IMR-90 (cell line): Measurements from ENCODE around the gene MFGE8. TPM values are rescaled to one million over a fixed set of nuclear protein-coding genes. Genes with fewer than 3 reads are reported as not detected.

Experiments used
- ATAC-seq: fragments of 200-7000 bp; cut with Tn5 transposase; 2 replicates; pipeline ENCODE4 v1.9.1; 2020; ENCODE audit warnings: low read depth, mild to moderate bottlenecking, moderate library complexity
- BruUV-seq: library from RNA; stranded (reverse); fragments of 400-500 nt; replicated peaks from 2 replicates; lab custom pipeline; 2021; lab: Mats Ljungman, UMichigan
- CTCF ChIA-PET: fragments of 300-600 bp; formaldehyde crosslinking; extraction: SDS; loops from one replicate; lab custom pipeline; 2021; ENCODE audit warnings: antibody characterized with exemption; lab: Yijun Ruan, JAX
- POLR2A ChIA-PET: fragments of 300-600 bp; sonication (Branson Sonifier 250); formaldehyde crosslinking; loops from one replicate; lab custom pipeline; 2022; ENCODE audit warnings: antibody characterized with exemption; ENCODE audit not compliant: unreplicated experiment; lab: Charles Lee
- DNase-seq: peaks from one replicate; pipeline ENCODE4 v3.0.0; 2013
- H2AFZ ChIP-seq: replicated peaks from 2 replicates; pipeline ENCODE3; 2013; ENCODE audit warnings: low read length, mild to moderate bottlenecking; ENCODE audit not compliant: poor library complexity
- H2AK5ac ChIP-seq: 2 replicates; pipeline ENCODE4 v1.6.1; 2013; ENCODE audit warnings: low read depth, low read length, inconsistent platforms
- H2AK9ac ChIP-seq: replicated peaks from 2 replicates; pipeline ENCODE3; 2013; ENCODE audit warnings: mild to moderate bottlenecking, low read depth, low read length, moderate library complexity; ENCODE audit not compliant: poor library complexity
- H2BK120ac ChIP-seq: 2 replicates; pipeline ENCODE4 v1.6.1; 2013; ENCODE audit warnings: low read depth, low read length, inconsistent platforms
- H2BK15ac ChIP-seq: 3 replicates; pipeline ENCODE4 v1.6.1; 2013; ENCODE audit warnings: low read depth, low read length, inconsistent platforms
- H2BK20ac ChIP-seq: 2 replicates; pipeline ENCODE4 v1.6.1; 2013; ENCODE audit warnings: low read depth, mild to moderate bottlenecking, inconsistent platforms, low read length, moderate library complexity
- H2BK5ac ChIP-seq: 2 replicates; pipeline ENCODE4 v1.6.1; 2013; ENCODE audit warnings: mild to moderate bottlenecking, low read depth, low read length, inconsistent platforms; ENCODE audit not compliant: poor library complexity, severe bottlenecking
- H3K14ac ChIP-seq: replicated peaks from 2 replicates; pipeline ENCODE4 v1.6.1; 2013; ENCODE audit warnings: low read depth, low read length, inconsistent platforms
- H3K18ac ChIP-seq: 2 replicates; pipeline ENCODE4 v1.6.1; 2013; ENCODE audit warnings: low read depth, low read length, control low read depth
- H3K23ac ChIP-seq: 2 replicates; pipeline ENCODE4 v1.6.1; 2013; ENCODE audit warnings: low read depth, low read length, inconsistent platforms
- H3K27ac ChIP-seq: 2 replicates; pipeline ENCODE4 v1.5.1; 2013; ENCODE audit warnings: mild to moderate bottlenecking, control low read depth, low read length; ENCODE audit not compliant: insufficient read depth
- H3K27me3 ChIP-seq: 2 replicates; pipeline ENCODE4 v1.6.1; 2013; ENCODE audit warnings: low read length; ENCODE audit not compliant: control insufficient read depth, insufficient read depth
- H3K36me3 ChIP-seq: 2 replicates; pipeline ENCODE4 v1.6.1; 2013; ENCODE audit warnings: low read length, mixed read lengths; ENCODE audit not compliant: control insufficient read depth, insufficient read depth
- H3K4ac ChIP-seq: 2 replicates; pipeline ENCODE4 v1.6.1; 2013; ENCODE audit warnings: low read depth, low read length, inconsistent platforms
- H3K4me1 ChIP-seq: 2 replicates; pipeline ENCODE4 v1.6.1; 2013; ENCODE audit warnings: low read length, mixed read lengths; ENCODE audit not compliant: control insufficient read depth, insufficient read depth
- H3K4me2 ChIP-seq: 2 replicates; pipeline ENCODE4 v1.6.1; 2013; ENCODE audit warnings: low read depth, mild to moderate bottlenecking, control low read depth, low read length, moderate library complexity
- H3K4me3 ChIP-seq: 2 replicates; pipeline ENCODE4 v1.5.1; 2013; ENCODE audit warnings: low read depth, mild to moderate bottlenecking, control low read depth, low read length, moderate library complexity; ENCODE audit not compliant: insufficient read depth
- H3K56ac ChIP-seq: 2 replicates; pipeline ENCODE4 v1.6.1; 2013; ENCODE audit warnings: low read length, inconsistent platforms; ENCODE audit not compliant: insufficient read depth; ENCODE audit errors: extremely low read depth
- H3K79me1 ChIP-seq, 2 experiments: 2 replicates each; pipeline ENCODE4 v1.6.1; 2013; ENCODE audit warnings: low read length in 2 of 2, inconsistent platforms in 1 of 2, low read depth in 1 of 2
- H3K9ac ChIP-seq: 2 replicates; pipeline ENCODE4 v1.6.1; 2013; ENCODE audit warnings: low read depth, low read length, control low read depth
- H3K9me1 ChIP-seq: 2 replicates; pipeline ENCODE4 v1.6.1; 2013; ENCODE audit warnings: low read length, inconsistent platforms; ENCODE audit not compliant: insufficient read depth
- H3K9me3 ChIP-seq: 2 replicates; pipeline ENCODE4 v1.6.1; 2013; ENCODE audit warnings: low read length; ENCODE audit not compliant: control insufficient read depth, insufficient read depth
- H4K20me1 ChIP-seq: 2 replicates; pipeline ENCODE4 v1.6.1; 2013; ENCODE audit warnings: low read length, inconsistent platforms; ENCODE audit not compliant: insufficient read depth
- H4K5ac ChIP-seq: 2 replicates; pipeline ENCODE4 v1.6.1; 2013; ENCODE audit warnings: mild to moderate bottlenecking, low read depth, low read length, control low read depth
- H4K8ac ChIP-seq, 2 experiments: 2 replicates each; pipeline ENCODE4 v1.6.1; 2013; ENCODE audit warnings: low read depth in 2 of 2, low read length in 2 of 2, control low read depth in 1 of 2, inconsistent platforms in 1 of 2
- H4K91ac ChIP-seq: 2 replicates; pipeline ENCODE4 v1.6.1; 2013; ENCODE audit warnings: low read depth, low read length, inconsistent platforms; ENCODE audit not compliant: insufficient read depth
- BHLHE40 ChIP-seq: fragments of 150-350 bp; IDR thresholded peaks from 2 replicates; pipeline ENCODE4 v1.6.1; 2016; ENCODE audit warnings: mild to moderate bottlenecking, low read depth, low read length
- CEBPB ChIP-seq: IDR thresholded peaks from 2 replicates; pipeline ENCODE4 v1.6.1; 2012; ENCODE audit warnings: low read depth, low read length, improper control_type of control experiment
- CHD1 ChIP-seq: IDR thresholded peaks from 2 replicates; pipeline ENCODE4 v1.6.1; 2012; ENCODE audit warnings: low read depth, low read length, improper control_type of control experiment
- FOS ChIP-seq: fragments of 150-350 bp; IDR thresholded peaks from 2 replicates; pipeline ENCODE4 v1.6.1; 2016; ENCODE audit warnings: low read depth, low read length
- MAFK ChIP-seq: IDR thresholded peaks from 2 replicates; pipeline ENCODE4 v1.6.1; 2012; ENCODE audit warnings: low read depth, low read length, improper control_type of control experiment
- MAZ ChIP-seq: IDR thresholded peaks from 2 replicates; pipeline ENCODE4 v1.6.1; 2012; ENCODE audit warnings: low read depth, mild to moderate bottlenecking, low read length, improper control_type of control experiment, moderate library complexity, borderline replicate concordance
- MXI1 ChIP-seq: IDR thresholded peaks from 2 replicates; pipeline ENCODE4 v1.6.1; 2012; ENCODE audit warnings: low read depth, mild to moderate bottlenecking, low read length, moderate library complexity, borderline replicate concordance
- NFE2L2 ChIP-seq: fragments of 150-350 bp; IDR thresholded peaks from 2 replicates; pipeline ENCODE4 v1.6.1; 2016; ENCODE audit warnings: low read depth, mild to moderate bottlenecking, low read length
- POLR2A ChIP-seq: IDR thresholded peaks from 2 replicates; pipeline ENCODE4 v1.6.1; 2012; ENCODE audit warnings: mild to moderate bottlenecking, low read depth, low read length
- RAD21 ChIP-seq: IDR thresholded peaks from 2 replicates; pipeline ENCODE4 v1.6.1; 2012; ENCODE audit warnings: low read length, improper control_type of control experiment
- RCOR1 ChIP-seq: IDR thresholded peaks from 2 replicates; pipeline ENCODE4 v1.6.1; 2012; ENCODE audit warnings: mild to moderate bottlenecking, low read length, improper control_type of control experiment; ENCODE audit not compliant: insufficient replicate concordance
- RFX5 ChIP-seq: IDR thresholded peaks from 2 replicates; pipeline ENCODE4 v1.8.0; 2012; ENCODE audit warnings: low read depth, mild to moderate bottlenecking, low read length, moderate library complexity
- SMC3 ChIP-seq: fragments of 150-350 bp; IDR thresholded peaks from 2 replicates; pipeline ENCODE4 v1.6.1; 2016; ENCODE audit warnings: low read depth, mild to moderate bottlenecking, antibody characterized with exemption, low read length, moderate library complexity
- WGBS, 2 experiments: methylation state at CpG; one replicate each; pipeline versions ENCODE4 v1.1.5 to v1.1.7; 2013; ENCODE audit warnings: missing lambda C conversion rate in 2 of 2; ENCODE audit not compliant: insufficient read length in 1 of 2; ENCODE audit errors: extremely low coverage in 2 of 2; 5-methylcytosine and 5-hydroxymethylcytosine counted together
- dilution Hi-C: fragments of 300-500 bp; cut with HindIII; formaldehyde crosslinking; loops from one replicate; pipeline ENCODE4 v1.14.3; 2018; ENCODE audit warnings: low sequenced_read_pairs; ENCODE audit not compliant: unreplicated experiment
- in situ Hi-C: fragments of 300-500 bp; cut with MboI; formaldehyde crosslinking; loops from 3 replicates; pipeline ENCODE4 v1.14.3; 2019; ENCODE audit warnings: low sequenced_read_pairs, inconsistent platforms, mixed read lengths
- intact Hi-C: fragments of 100-400 bp; cut with micrococcal nuclease; formaldehyde crosslinking; loops from 2 replicates; pipeline ENCODE4 v1.10.0; 2022
- polyA plus RNA-seq, 3 experiments: library from polyadenylated mRNA; depleted of rRNA; stranded (reverse); fragments of >200 nt; gene quantifications; 2 replicates each; pipeline ENCODE4 v1.2.3, GENCODE V29; 2012; ENCODE audit warnings: low replicate concordance in 1 of 3
- total RNA-seq: library from RNA; depleted of rRNA; stranded (reverse); fragments of >200 nt; gene quantifications from 2 replicates; pipeline ENCODE4 v1.2.3, GENCODE V29; 2012
- TF ChIP-seq, protein P1 (sequence below): fragments of 150-350 bp; IDR thresholded peaks from 2 replicates; pipeline ENCODE4 v1.6.1; 2016; ENCODE audit warnings: low read depth, mild to moderate bottlenecking, low read length, moderate library complexity, borderline replicate concordance
- TF ChIP-seq, protein P2 (sequence below): conservative IDR thresholded peaks from 2 replicates; pipeline ENCODE4 v1.5.1; 2012; ENCODE audit warnings: mild to moderate bottlenecking, low read depth, low read length, improper control_type of control experiment
- TF ChIP-seq, protein P3 (sequence below): fragments of 150-350 bp; IDR thresholded peaks from 2 replicates; pipeline ENCODE4 v1.6.1; 2017; ENCODE audit warnings: mild to moderate bottlenecking, antibody characterized with exemption, low read length, low read depth

MFGE8 gene
- total and polyA plus RNA-seq, 2 of the 4 experiments (the other 2 are of a cell fraction), result 232 to 1,912 TPM

DNA sequence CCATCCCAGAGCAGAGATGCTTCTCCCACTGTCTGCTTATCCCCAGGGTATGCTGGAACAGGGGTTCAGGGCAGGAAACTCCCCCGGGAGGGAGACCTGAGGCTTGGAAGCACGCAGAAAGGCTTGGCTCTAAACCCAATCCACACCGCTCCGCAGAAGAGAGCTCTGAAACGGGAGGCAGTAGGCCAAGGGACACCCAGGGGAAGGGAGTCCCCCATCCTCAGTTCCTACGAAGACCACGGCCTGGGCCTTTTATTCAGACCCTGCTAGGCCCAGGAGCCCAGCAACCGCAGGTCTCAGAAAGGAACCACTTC, 16.1 kb downstream of the MFGE8 start:
- H3K36me3 ChIP-seq, result peaks cover 28% of the 10 kb centered on the region
- peaks cover 11 to 30% of the 10 kb centered on the region in 2 experiments; a peak in 3 of 4 replicates for H3K79me1 ChIP-seq
- H2AK9ac ChIP-seq, result peak overlapping the region; percentile 85
- no peak overlapping the region for H3K4me3 ChIP-seq
- in situ Hi-C loops (no loop called here), dilution Hi-C loops (no loop called here), intact Hi-C loops (loop anchor here (1.0 kb wide), 2 partner anchors 236 to 240 kb away; no protein-coding TSS in a partner anchor)
- H2BK120ac ChIP-seq, result no peak overlapping the region
- peak overlapping the region; percentile 60; the same call in 1 of the 2 replicates for H3K4ac ChIP-seq
- peak; percentile 2; the same call in 1 of the 2 replicates for ATAC-seq
- BruUV-seq, result no TSS peak
- no peak overlapping the region for H3K27ac ChIP-seq
- no peak overlapping the region for H2BK5ac ChIP-seq
- H3K4me2 ChIP-seq, result no peak overlapping the region; the same call in 1 of the 2 replicates
- POLR2A ChIA-PET, result interaction anchor here (0.5 kb wide), 1 partner anchor 161 kb away, joined by 4 read pairs; no protein-coding TSS in a partner anchor
- no peak overlapping the region for H2BK15ac ChIP-seq
- H4K91ac ChIP-seq, result 0 out of 2 replicates have a peak overlapping the region, but pooled peaks have one; percentile 24
- H3K27me3 ChIP-seq, result no peaks in the 10 kb centered on the region
- H3K56ac ChIP-seq, result no peak overlapping the region
- H3K9me3 ChIP-seq, result no peaks in the 10 kb centered on the region
- 0 out of 2 replicates have a peak overlapping the region, but pooled peaks have one; percentile 36 for H3K14ac ChIP-seq
- H3K18ac ChIP-seq, result no peak overlapping the region
- WGBS, 2 experiments, result 0% methylated on average over 1 of the region's 8 CpGs; no CpG with 5 or more reads in 1 of the 2 experiments
- DNase-seq, result no peak
- CTCF ChIA-PET, result no interaction called here
- H2AFZ ChIP-seq, result peak overlapping the region; percentile 78
- H4K20me1 ChIP-seq, result peaks cover 47% of the 10 kb centered on the region
- H3K9me1 ChIP-seq, result peaks cover 13% of the 10 kb centered on the region
- TF ChIP-seq MXI1 (no peak), CHD1 (no peak), BHLHE40 (no peak), FOS (no peak), MAZ (no peak), SMC3 (no peak), CEBPB (no peak), RAD21 (no peak), RFX5 (no peak), MAFK (no peak), NFE2L2 (no peak), RCOR1 (no peak), POLR2A (no peak)
- TF ChIP-seq, protein P1, sequence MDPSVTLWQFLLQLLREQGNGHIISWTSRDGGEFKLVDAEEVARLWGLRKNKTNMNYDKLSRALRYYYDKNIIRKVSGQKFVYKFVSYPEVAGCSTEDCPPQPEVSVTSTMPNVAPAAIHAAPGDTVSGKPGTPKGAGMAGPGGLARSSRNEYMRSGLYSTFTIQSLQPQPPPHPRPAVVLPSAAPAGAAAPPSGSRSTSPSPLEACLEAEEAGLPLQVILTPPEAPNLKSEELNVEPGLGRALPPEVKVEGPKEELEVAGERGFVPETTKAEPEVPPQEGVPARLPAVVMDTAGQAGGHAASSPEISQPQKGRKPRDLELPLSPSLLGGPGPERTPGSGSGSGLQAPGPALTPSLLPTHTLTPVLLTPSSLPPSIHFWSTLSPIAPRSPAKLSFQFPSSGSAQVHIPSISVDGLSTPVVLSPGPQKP, result no peak
- TF ChIP-seq, protein P2, sequence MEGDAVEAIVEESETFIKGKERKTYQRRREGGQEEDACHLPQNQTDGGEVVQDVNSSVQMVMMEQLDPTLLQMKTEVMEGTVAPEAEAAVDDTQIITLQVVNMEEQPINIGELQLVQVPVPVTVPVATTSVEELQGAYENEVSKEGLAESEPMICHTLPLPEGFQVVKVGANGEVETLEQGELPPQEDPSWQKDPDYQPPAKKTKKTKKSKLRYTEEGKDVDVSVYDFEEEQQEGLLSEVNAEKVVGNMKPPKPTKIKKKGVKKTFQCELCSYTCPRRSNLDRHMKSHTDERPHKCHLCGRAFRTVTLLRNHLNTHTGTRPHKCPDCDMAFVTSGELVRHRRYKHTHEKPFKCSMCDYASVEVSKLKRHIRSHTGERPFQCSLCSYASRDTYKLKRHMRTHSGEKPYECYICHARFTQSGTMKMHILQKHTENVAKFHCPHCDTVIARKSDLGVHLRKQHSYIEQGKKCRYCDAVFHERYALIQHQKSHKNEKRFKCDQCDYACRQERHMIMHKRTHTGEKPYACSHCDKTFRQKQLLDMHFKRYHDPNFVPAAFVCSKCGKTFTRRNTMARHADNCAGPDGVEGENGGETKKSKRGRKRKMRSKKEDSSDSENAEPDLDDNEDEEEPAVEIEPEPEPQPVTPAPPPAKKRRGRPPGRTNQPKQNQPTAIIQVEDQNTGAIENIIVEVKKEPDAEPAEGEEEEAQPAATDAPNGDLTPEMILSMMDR, result no peak
- TF ChIP-seq, protein P3, sequence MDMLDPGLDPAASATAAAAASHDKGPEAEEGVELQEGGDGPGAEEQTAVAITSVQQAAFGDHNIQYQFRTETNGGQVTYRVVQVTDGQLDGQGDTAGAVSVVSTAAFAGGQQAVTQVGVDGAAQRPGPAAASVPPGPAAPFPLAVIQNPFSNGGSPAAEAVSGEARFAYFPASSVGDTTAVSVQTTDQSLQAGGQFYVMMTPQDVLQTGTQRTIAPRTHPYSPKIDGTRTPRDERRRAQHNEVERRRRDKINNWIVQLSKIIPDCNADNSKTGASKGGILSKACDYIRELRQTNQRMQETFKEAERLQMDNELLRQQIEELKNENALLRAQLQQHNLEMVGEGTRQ, result no peak
- peak overlapping the region in 1 of 2 experiments; percentile 47; a peak in 1 of 4 replicates for H4K8ac ChIP-seq
- H3K9ac ChIP-seq, result no peak overlapping the region
- H2AK5ac ChIP-seq, result no peak overlapping the region
- H4K5ac ChIP-seq, result no peak overlapping the region
- no peak overlapping the region for H2BK20ac ChIP-seq
- peaks cover 14% of the 10 kb centered on the region for H3K4me1 ChIP-seq
- H3K23ac ChIP-seq, result no peak overlapping the region
